H1 (cell line): ENCODE measurements around the gene TSPAN9. TPM values are rescaled to one million over a fixed set of nuclear protein-coding genes. Genes with fewer than 3 reads are reported as not detected.

ENCODE experiments used
- CTCF ChIA-PET: fragments of 300-600 bp; sonication (Branson Sonifier 250); formaldehyde crosslinking; loops from one replicate; lab custom pipeline; 2021; ENCODE audit not compliant: partially characterized antibody; lab: Charles Lee
- POLR2A ChIA-PET: fragments of 300-600 bp; sonication (Branson Sonifier 250); formaldehyde crosslinking; loops from one replicate; lab custom pipeline; 2021; ENCODE audit warnings: inconsistent platforms; ENCODE audit not compliant: partially characterized antibody; lab: Charles Lee
- DNase-seq, 2 experiments: peaks; one replicate each; pipeline versions ENCODE4 v3.0.0 to v3.0.0-alpha.2; 2010 to 2022; ENCODE audit warnings: low spot score in 2 of 2, low read depth in 1 of 2, mixed read lengths in 1 of 2
- FAIRE-seq: peaks from 2 replicates; lab custom pipeline; 2011; peaks lifted over from hg19 to GRCh38; lab: Jason Lieb, UNC
- H2AFZ ChIP-seq: 2 replicates; pipeline ENCODE4 v1.8.1; 2012; ENCODE audit warnings: low read length, inconsistent platforms
- H2AK5ac ChIP-seq: 2 replicates; pipeline ENCODE4 v1.6.1; 2013; ENCODE audit warnings: low read depth, low read length
- H2BK120ac ChIP-seq: replicated peaks from 2 replicates; pipeline ENCODE3; 2013; ENCODE audit warnings: low read depth, low read length, inconsistent platforms
- H2BK12ac ChIP-seq: 2 replicates; pipeline ENCODE4 v1.6.1; 2013; ENCODE audit warnings: low read depth, low read length
- H2BK15ac ChIP-seq: 2 replicates; pipeline ENCODE4 v1.6.1; 2013; ENCODE audit warnings: low read length
- H2BK20ac ChIP-seq: 2 replicates; pipeline ENCODE4 v1.6.1; 2013; ENCODE audit warnings: low read length
- H2BK5ac ChIP-seq: 2 replicates; pipeline ENCODE4 v1.6.1; 2013; ENCODE audit warnings: low read depth, low read length
- H3K14ac ChIP-seq: 2 replicates; pipeline ENCODE4 v1.6.1; 2013; ENCODE audit warnings: inconsistent platforms; ENCODE audit not compliant: insufficient read length
- H3K18ac ChIP-seq: 2 replicates; pipeline ENCODE4 v1.6.1; 2013; ENCODE audit warnings: low read length; ENCODE audit errors: extremely low read depth
- H3K23ac ChIP-seq: 2 replicates; pipeline ENCODE4 v1.6.1; 2013; ENCODE audit warnings: inconsistent platforms; ENCODE audit not compliant: insufficient read length
- H3K23me2 ChIP-seq: 2 replicates; pipeline ENCODE4 v1.6.1; 2013; ENCODE audit warnings: low read depth, low read length
- H3K27ac ChIP-seq: 2 replicates; pipeline ENCODE4 v1.6.1; 2011; ENCODE audit warnings: low read depth, low read length, inconsistent platforms
- H3K27me3 ChIP-seq, 4 experiments: replicated peaks in 1 of 4; 1 replicate in 1 of 4; 2 replicates in 3 of 4; pipeline versions ENCODE4 v1.6.1 to v1.8.1; 2011 to 2013; ENCODE audit warnings: low read length in 3 of 4, mild to moderate bottlenecking in 3 of 4, inconsistent platforms in 2 of 4, mixed read lengths in 2 of 4, moderate library complexity in 1 of 4; ENCODE audit not compliant: control insufficient read depth in 3 of 4, insufficient read depth in 3 of 4; ENCODE audit errors: extremely low read depth in 1 of 4
- H3K36me3 ChIP-seq, 4 experiments: 2 replicates each; pipeline versions ENCODE4 v1.6.1 to v1.8.1; 2011 to 2013; ENCODE audit warnings: mild to moderate bottlenecking in 4 of 4, low read length in 3 of 4, moderate library complexity in 2 of 4, control low read depth in 1 of 4, inconsistent platforms in 1 of 4; ENCODE audit not compliant: insufficient read depth in 4 of 4, control insufficient read depth in 2 of 4
- H3K4ac ChIP-seq: replicated peaks from 2 replicates; pipeline ENCODE3; 2013; ENCODE audit warnings: low read length, low read depth, mixed read lengths, inconsistent platforms; ENCODE audit not compliant: insufficient read length
- H3K4me1 ChIP-seq, 4 experiments: replicated peaks in 1 of 4; 1 replicate in 1 of 4; 2 replicates in 3 of 4; pipeline versions ENCODE4 v1.6.1 to v1.8.1; 2011 to 2013; ENCODE audit warnings: low read length in 3 of 4, inconsistent platforms in 2 of 4, mixed read lengths in 1 of 4; ENCODE audit not compliant: insufficient read depth in 4 of 4, control insufficient read depth in 3 of 4
- H3K4me2 ChIP-seq, 2 experiments: 2 replicates each; pipeline versions ENCODE4 v1.6.1 to v1.8.1; 2011 to 2013; ENCODE audit warnings: low read depth in 2 of 2, low read length in 2 of 2, control low read depth in 1 of 2, inconsistent platforms in 1 of 2, mild to moderate bottlenecking in 1 of 2; ENCODE audit not compliant: insufficient read depth in 1 of 2
- H3K4me3 ChIP-seq, 4 experiments: fragments of 200-600, 300-600 bp in 1 of 4; sonication (generic), shearing (Covaris generic), sonication (Bioruptor Twin) in 1 of 4; 2 replicates each; pipeline versions ENCODE4 v1.5.1 to v1.8.1; 2011 to 2016; ENCODE audit warnings: low read length in 4 of 4, low read depth in 3 of 4, control low read depth in 2 of 4, inconsistent platforms in 2 of 4, mild to moderate bottlenecking in 2 of 4, mixed read lengths in 1 of 4, moderate library complexity in 1 of 4; ENCODE audit not compliant: insufficient read depth in 2 of 4; ENCODE audit errors: extremely low read depth in 1 of 4
- H3K56ac ChIP-seq: replicated peaks from 2 replicates; pipeline ENCODE3; 2013; ENCODE audit warnings: low read depth, mild to moderate bottlenecking, mixed read lengths, low read length, inconsistent platforms; ENCODE audit not compliant: insufficient read length
- H3K79me1 ChIP-seq: 2 replicates; pipeline ENCODE4 v1.6.1; 2013; ENCODE audit warnings: low read depth, low read length, control low read depth
- H3K79me2 ChIP-seq, 2 experiments: 2 replicates each; pipeline versions ENCODE4 v1.6.1 to v1.8.1; 2012 to 2013; ENCODE audit warnings: low read length in 2 of 2, mild to moderate bottlenecking in 2 of 2, inconsistent platforms in 1 of 2; ENCODE audit not compliant: insufficient read depth in 2 of 2, control insufficient read depth in 1 of 2
- H3K9ac ChIP-seq, 4 experiments: replicated peaks in 1 of 4; 1 replicate in 1 of 4; 2 replicates in 3 of 4; pipeline versions ENCODE4 v1.6.1 to v1.8.1; 2011 to 2013; ENCODE audit warnings: low read depth in 3 of 4, low read length in 3 of 4, control low read depth in 2 of 4, mild to moderate bottlenecking in 2 of 4, moderate library complexity in 2 of 4, inconsistent platforms in 1 of 4; ENCODE audit errors: extremely low read depth in 1 of 4
- H3K9me3 ChIP-seq, 2 experiments: 2 replicates each; pipeline versions ENCODE4 v1.6.1 to v1.8.1; 2012 to 2013; ENCODE audit warnings: mild to moderate bottlenecking in 2 of 2, moderate library complexity in 2 of 2, control low read depth in 1 of 2, inconsistent platforms in 1 of 2, low read depth in 1 of 2, low read length in 1 of 2, mixed read lengths in 1 of 2; ENCODE audit not compliant: insufficient read depth in 2 of 2
- H4K20me1 ChIP-seq, 2 experiments: replicated peaks in 1 of 2; 2 replicates each; pipeline versions ENCODE3 to v1.8.1; 2011 to 2013; ENCODE audit warnings: inconsistent platforms in 2 of 2, low read length in 2 of 2, mild to moderate bottlenecking in 1 of 2; ENCODE audit not compliant: insufficient read depth in 2 of 2, control insufficient read depth in 1 of 2
- H4K5ac ChIP-seq: 2 replicates; pipeline ENCODE4 v1.6.1; 2013; ENCODE audit warnings: low read length, low read depth, mixed read lengths, inconsistent platforms; ENCODE audit not compliant: insufficient read length
- H4K8ac ChIP-seq: 2 replicates; pipeline ENCODE4 v1.8.0; 2013; ENCODE audit warnings: mild to moderate bottlenecking, moderate library complexity, low read length, inconsistent platforms; ENCODE audit not compliant: insufficient read depth; ENCODE audit errors: extremely low read depth
- H4K91ac ChIP-seq: replicated peaks from 2 replicates; pipeline ENCODE3; 2013; ENCODE audit warnings: low read length, mixed read lengths, inconsistent platforms; ENCODE audit not compliant: insufficient read length
- ATF2 ChIP-seq: IDR thresholded peaks from 2 replicates; pipeline ENCODE4 v1.6.1; 2012; ENCODE audit warnings: low read length, inconsistent platforms
- BACH1 ChIP-seq: IDR thresholded peaks from 2 replicates; pipeline ENCODE4 v1.6.1; 2012; ENCODE audit warnings: low read length, improper control_type of control experiment
- BCL11A ChIP-seq, 2 experiments: IDR thresholded peaks; one replicate each; pipeline ENCODE4 v1.6.1; 2011; ENCODE audit warnings: low read depth in 2 of 2, low read length in 2 of 2, mild to moderate bottlenecking in 2 of 2
- BRCA1 ChIP-seq: IDR thresholded peaks from 2 replicates; pipeline ENCODE4 v1.6.1; 2012; ENCODE audit warnings: low read depth, low read length, improper control_type of control experiment
- CEBPB ChIP-seq: IDR thresholded peaks from 2 replicates; pipeline ENCODE4 v1.6.1; 2012; ENCODE audit warnings: low read depth, low read length
- CHD2 ChIP-seq: IDR thresholded peaks from 2 replicates; pipeline ENCODE4 v1.6.1; 2012; ENCODE audit warnings: low read length, improper control_type of control experiment
- HDAC2 ChIP-seq, 2 experiments: fragments of 300-600 bp in 1 of 2; sonication (generic) in 1 of 2; IDR thresholded peaks; 2 replicates each; pipeline ENCODE4 v1.6.1; 2011 to 2012; ENCODE audit warnings: low read depth in 2 of 2, low read length in 2 of 2, mild to moderate bottlenecking in 2 of 2, moderate library complexity in 2 of 2, borderline replicate concordance in 1 of 2, inconsistent platforms in 1 of 2
- KDM1A ChIP-seq: fragments of 200-600, 300-600 bp; sonication (generic); IDR thresholded peaks from 2 replicates; pipeline ENCODE4 v1.7.1; 2016; ENCODE audit warnings: mild to moderate bottlenecking, low read length, borderline replicate concordance
- PHF8 ChIP-seq: fragments of 200-600 bp; sonication (generic); conservative IDR thresholded peaks from 2 replicates; pipeline ENCODE4 v1.7.1; 2012; ENCODE audit warnings: low read depth, mild to moderate bottlenecking, inconsistent platforms, low read length, moderate library complexity
- SAP30 ChIP-seq: fragments of 300-600 bp; sonication (generic); IDR thresholded peaks from 2 replicates; pipeline ENCODE4 v1.7.1; 2012; ENCODE audit warnings: low read length, moderate library complexity, mild to moderate bottlenecking, inconsistent platforms; ENCODE audit not compliant: insufficient read depth, insufficient replicate concordance
- SIRT6 ChIP-seq: IDR thresholded peaks from one replicate; pipeline ENCODE4 v1.7.1; 2012; ENCODE audit warnings: low read length, inconsistent platforms
- SIX5 ChIP-seq: IDR thresholded peaks from 2 replicates; pipeline ENCODE4 v1.6.1; 2011; ENCODE audit warnings: mild to moderate bottlenecking, low read depth, low read length
- WGBS, 2 experiments: shearing (Covaris generic) in 1 of 2; methylation state at CpG; one replicate each; pipeline versions ENCODE4 v1.1.6 to v1.1.7; 2013 to 2015; ENCODE audit warnings: low lambda C conversion rate in 2 of 2, mixed read lengths in 2 of 2, inconsistent platforms in 1 of 2, low coverage in 1 of 2, missing lambda C conversion rate in 1 of 2; ENCODE audit not compliant: insufficient replicate concordance in 2 of 2, insufficient coverage in 1 of 2, insufficient read length in 1 of 2; ENCODE audit errors: extremely low coverage in 1 of 2, missing lambda C conversion rate in 1 of 2; 5-methylcytosine and 5-hydroxymethylcytosine counted together
- polyA plus RNA-seq, 7 experiments: library from polyadenylated mRNA; depleted of rRNA in 3 of 7; stranded (reverse) in 5 of 7; unstranded in 2 of 7; fragments of >200 nt in 5 of 7; fragments of 200-250 nt in 2 of 7; gene quantifications; 1 replicate in 5 of 7; 2 replicates in 1 of 7; 4 replicates in 1 of 7; pipeline versions ENCODE4 v1.2.1 to v1.2.3, GENCODE V29; 2011 to 2013; ENCODE audit warnings: missing spikeins in 2 of 7, mixed read lengths in 2 of 7
- total RNA-seq: library from RNA; stranded (reverse); fragmentation: NEBNext Ultra II Directional; extraction: Animal tissue kit (Norgen Biotek cat#: 25700); gene quantifications from 2 replicates; pipeline ENCODE4 v1.2.1, GENCODE V29; 2021

The TSPAN9 gene
- total and polyA plus RNA-seq, 2 of the 8 experiments (the other 6 are each of a cell fraction or from before 2014, with no cell fraction given): 11.5 to 29.1 TPM

GRCh38 chr12:3257411-3257810 lies 180.2 kb downstream of the TSPAN9 start:
- CTCF ChIA-PET: interaction anchor here (0.6 to 8.2 kb wide), 9 partner anchors 10 to 184 kb away, joined by 3 to 77 read pairs (median 5); no protein-coding TSS in a partner anchor
- H2AFZ ChIP-seq: no peak overlapping the region
- no peak for TF ChIP-seq SIRT6
- no peak for TF ChIP-seq ATF2
- TF ChIP-seq CEBPB: no peak
- TF ChIP-seq PHF8: no peak
- TF ChIP-seq SIX5: no peak
- TF ChIP-seq CHD2: no peak
- TF ChIP-seq KDM1A: no peak
- no peak for TF ChIP-seq SAP30
- no peak for TF ChIP-seq HDAC2 (IDR thresholded peaks at IDR 0.05; ENCODE audit: borderline replicate concordance in 1 of 2, low read depth in 2 of 2, low read length in 2 of 2)
- no peak for TF ChIP-seq BRCA1
- no peak for TF ChIP-seq BACH1
- TF ChIP-seq BCL11A (IDR thresholded peaks at IDR 0.05; ENCODE audit: low read depth in 2 of 2, low read length in 2 of 2): no peak

More at GRCh38 chr12:3257411-3257810, 180.2 kb downstream of the TSPAN9 start:
- H3K27me3 ChIP-seq: no peaks in the 10 kb centered on the region
- H3K18ac ChIP-seq: no peak overlapping the region
- no peak overlapping the region; a peak in 1 of 4 replicates for H3K4me2 ChIP-seq
- no peak overlapping the region for H3K4ac ChIP-seq
- DNase-seq (no peak), FAIRE-seq (no peak)
- no peak overlapping the region for H3K4me3 ChIP-seq
- H3K27ac ChIP-seq: no peak overlapping the region
- no peak overlapping the region for H4K5ac ChIP-seq
- WGBS, 2 experiments: 73% methylated on average over 7 of the region's 7 CpGs; no CpG with 5 or more reads in 1 of the 2 experiments
- H3K9me3 ChIP-seq: no peaks in the 10 kb centered on the region
- no peak overlapping the region for H2BK20ac ChIP-seq
- no peaks in the 10 kb centered on the region for H3K79me2 ChIP-seq
- no peak overlapping the region for H2BK5ac ChIP-seq
- no peak overlapping the region for H3K23ac ChIP-seq
- H2BK15ac ChIP-seq: no peak overlapping the region
- H3K79me1 ChIP-seq: no peaks in the 10 kb centered on the region
- H3K56ac ChIP-seq: no peak overlapping the region
- no peaks in the 10 kb centered on the region for H4K20me1 ChIP-seq
- H3K36me3 ChIP-seq: no peaks in the 10 kb centered on the region
- POLR2A ChIA-PET: interaction anchor here (1.3 kb wide), 1 partner anchor 8 kb away, joined by 3 read pairs; no protein-coding TSS in a partner anchor
- no peak overlapping the region for H2BK12ac ChIP-seq
- no peak overlapping the region for H2BK120ac ChIP-seq
- no peak overlapping the region for H4K91ac ChIP-seq
- H3K4me1 ChIP-seq: 0 out of 7 replicates have a peak, but pooled peaks cover 0 to 2% (median 0%) of the 10 kb centered on the region in 4 experiments
- H4K8ac ChIP-seq: no peak overlapping the region
- no peak overlapping the region for H3K14ac ChIP-seq
- H3K23me2 ChIP-seq: no peaks in the 10 kb centered on the region
- H2AK5ac ChIP-seq: no peak overlapping the region
- H3K9ac ChIP-seq: no peak overlapping the region
